GM18907 (cell line): ENCODE measurements around the gene RALBP1.
"Not testable (repeated sequence)": the region's sequence is repeated elsewhere in the genome, so short reads cannot be mapped to it uniquely, and the experiment has no call there.

Experiments used
- ATAC-seq: cut with Tn5 transposase; IDR thresholded peaks from one replicate; pipeline ENCODE4 v1.9.1; 2021; ENCODE audit warnings: mild to moderate bottlenecking, moderate library complexity; ENCODE audit not compliant: unreplicated experiment

RALBP1 gene

GRCh38 chr18:9474983-9475642, at the start of gene RALBP1:
Gene RALBP1 (plus strand): TSS chr18:9475513. CDS start chr18:9513046, 37,533 bp downstream.
- peak; percentile 92 for ATAC-seq

GRCh38 chr18:9426753-9427152, 48.6 kb upstream of the RALBP1 start:
- ATAC-seq, result no peak

GRCh38 chr18:9428301-9428706, 47.0 kb upstream of the RALBP1 start:
- ATAC-seq, result no peak

GRCh38 chr18:9428862-9429661, 46.3 kb upstream of the RALBP1 start:
- no peak for ATAC-seq

- no peak for ATAC-seq
These were observed 45.7 kb upstream of the RALBP1 start for GRCh38 chr18:9429662-9429993.

- not testable (repeated sequence) for ATAC-seq
These were observed 45.0 kb upstream of the RALBP1 start for GRCh38 chr18:9430315-9430714.

GRCh38 chr18:9431296-9431695, 44.0 kb upstream of the RALBP1 start:
- no peak for ATAC-seq

GRCh38 chr18:9433122-9433521, 42.2 kb upstream of the RALBP1 start:
- ATAC-seq, result not testable (repeated sequence)

GRCh38 chr18:9433671-9434121, 41.6 kb upstream of the RALBP1 start:
- ATAC-seq, result no peak

GRCh38 chr18:9434122-9434701, 41.1 kb upstream of the RALBP1 start:
- no peak for ATAC-seq

GRCh38 chr18:9435041-9435440, 40.3 kb upstream of the RALBP1 start:
- ATAC-seq, result no peak

GRCh38 chr18:9436206-9436929, 38.9 kb upstream of the RALBP1 start:
- no peak for ATAC-seq

GRCh38 chr18:9437021-9437437, 38.3 kb upstream of the RALBP1 start:
- no peak for ATAC-seq

GRCh38 chr18:9437672-9438071, 37.6 kb upstream of the RALBP1 start:
- no peak for ATAC-seq

- ATAC-seq, result no peak
These were observed 34.3 kb upstream of the RALBP1 start for GRCh38 chr18:9441061-9441460.

GRCh38 chr18:9444549-9444948, 30.8 kb upstream of the RALBP1 start:
- ATAC-seq, result no peak

- ATAC-seq, result no peak
These were observed 28.5 kb upstream of the RALBP1 start for GRCh38 chr18:9446839-9447238.

GRCh38 chr18:9447334-9447733, 28.0 kb upstream of the RALBP1 start:
- ATAC-seq, result no peak

GRCh38 chr18:9449600-9450414, 25.5 kb upstream of the RALBP1 start:
- no peak for ATAC-seq

- not testable (repeated sequence) for ATAC-seq
These were observed 24.4 kb upstream of the RALBP1 start for GRCh38 chr18:9450920-9451319.
